ENCODE data around the gene C1QTNF7. TPM values are rescaled to one million over a fixed set of nuclear protein-coding genes. Genes with fewer than 3 reads are reported as not detected.

The C1QTNF7 gene
- 0.18 and 11.8 TPM in 2 replicates for total RNA-seq (ENCODE audit: low replicate concordance)

- no peak for TF ChIP-seq CTCF (IDR thresholded peaks at IDR 0.05; ENCODE audit: insufficient read depth, low read length)
- no peak for DNase-seq (ENCODE audit: low read depth)
- H3K4me3 ChIP-seq (ENCODE audit: low read depth, low read length): no peak within 1 kb of the TSS
Observed at GRCh38 chr4:15427701-15428100, at the start of gene C1QTNF7. Gene C1QTNF7 (plus strand): TSS chr4:15428033. CDS start chr4:15435744, 7,711 bp downstream.

- no peak for DNase-seq (ENCODE audit: low read depth)
- TF ChIP-seq CTCF (IDR thresholded peaks at IDR 0.05; ENCODE audit: insufficient read depth, low read length): no peak
Observed at GRCh38 chr4:15378062-15378461, 49.8 kb upstream of the C1QTNF7 start.

GRCh38 chr4:15378493-15378892 is 49.3 kb upstream of the C1QTNF7 start:
- no peak for TF ChIP-seq CTCF (IDR thresholded peaks at IDR 0.05; ENCODE audit: insufficient read depth, low read length)
- H3K4me3 ChIP-seq (ENCODE audit: low read depth, low read length): no peak overlapping the region
- no peak for DNase-seq (ENCODE audit: low read depth)

More at GRCh38 chr4:15378062-15378461, 49.8 kb upstream of the C1QTNF7 start:
- no peak overlapping the region for H3K4me3 ChIP-seq (ENCODE audit: low read depth, low read length)

- TF ChIP-seq CTCF (IDR thresholded peaks at IDR 0.05; ENCODE audit: insufficient read depth, low read length): no peak
- no peak for DNase-seq (ENCODE audit: low read depth)
- no peak overlapping the region for H3K4me3 ChIP-seq (ENCODE audit: low read depth, low read length)
Observed at GRCh38 chr4:15381806-15382338, 46.0 kb upstream of the C1QTNF7 start.

GRCh38 chr4:15382669-15383273 is 45.1 kb upstream of the C1QTNF7 start:
- DNase-seq (ENCODE audit: low read depth): no peak
- TF ChIP-seq CTCF (IDR thresholded peaks at IDR 0.05; ENCODE audit: insufficient read depth, low read length): no peak
- H3K4me3 ChIP-seq (ENCODE audit: low read depth, low read length): no peak overlapping the region

- TF ChIP-seq CTCF (IDR thresholded peaks at IDR 0.05; ENCODE audit: insufficient read depth, low read length): no peak
Observed at GRCh38 chr4:15385515-15385914, 42.3 kb upstream of the C1QTNF7 start.

More at GRCh38 chr4:15385515-15385914, 42.3 kb upstream of the C1QTNF7 start:
- DNase-seq (ENCODE audit: low read depth): no peak
- H3K4me3 ChIP-seq (ENCODE audit: low read depth, low read length): no peak overlapping the region
